RWPE2 (cell line): ENCODE results near the gene TNS3.

Experiments
- ATAC-seq: fragments of 200-7000 bp; cut with Tn5 transposase; 3 replicates; pipeline ENCODE4 v1.9.1; 2021; ENCODE audit warnings: low read depth
- DNase-seq: peaks from one replicate; pipeline ENCODE4 v3.0.0-alpha.2; 2020; ENCODE audit warnings: low spot score
- H3K27ac ChIP-seq: fragments of 450-650 bp; 2 replicates; pipeline ENCODE4 v1.5.1; 2017; ENCODE audit warnings: mild to moderate bottlenecking; ENCODE audit not compliant: poor library complexity, severe bottlenecking
- H3K27me3 ChIP-seq: fragments of 250-450 bp; sonication (Bioruptor Pico); 2 replicates; pipeline ENCODE4 v1.5.1; 2021; ENCODE audit warnings: mild to moderate bottlenecking, moderate library complexity; ENCODE audit not compliant: insufficient read depth, poor library complexity, severe bottlenecking
- H3K36me3 ChIP-seq: fragments of 250-450 bp; sonication (Bioruptor Pico); 2 replicates; pipeline ENCODE4 v1.5.1; 2020; ENCODE audit warnings: low read depth, mild to moderate bottlenecking, moderate library complexity
- H3K4me1 ChIP-seq: fragments of 250-450 bp; sonication (Bioruptor Pico); 2 replicates; pipeline ENCODE4 v1.5.1; 2021; ENCODE audit warnings: mild to moderate bottlenecking, moderate library complexity; ENCODE audit not compliant: insufficient read depth, poor library complexity, severe bottlenecking
- H3K4me3 ChIP-seq: fragments of 250-450 bp; sonication (Bioruptor Pico); 2 replicates; pipeline ENCODE4 v1.5.1; 2021; ENCODE audit warnings: mild to moderate bottlenecking, moderate library complexity; ENCODE audit not compliant: severe bottlenecking
- H3K9me3 ChIP-seq: fragments of 250-450 bp; sonication (Bioruptor Pico); 2 replicates; pipeline ENCODE4 v1.5.1; 2021; ENCODE audit warnings: mild to moderate bottlenecking, moderate library complexity; ENCODE audit not compliant: severe bottlenecking
- TF ChIP-seq, protein P1 (sequence below): fragments of 450-650 bp; IDR thresholded peaks from one replicate; pipeline ENCODE4 v1.5.1; 2017; ENCODE audit warnings: mild to moderate bottlenecking, moderate library complexity; ENCODE audit not compliant: poor library complexity, severe bottlenecking

TNS3 gene

GRCh38 chr7:47303014-47303694, 278.8 kb downstream of the TNS3 start:
- Histone ChIP-seq H3K4me3 (no peak overlapping the region), H3K36me3 (peaks cover 26% of the 10 kb centered on the region; the same call in 1 of the 2 replicates), H3K27ac (no peak overlapping the region), H3K4me1 (no peaks in the 10 kb centered on the region), H3K27me3 (no peaks in the 10 kb centered on the region), H3K9me3 (no peaks in the 10 kb centered on the region)
- TF ChIP-seq, protein P1, sequence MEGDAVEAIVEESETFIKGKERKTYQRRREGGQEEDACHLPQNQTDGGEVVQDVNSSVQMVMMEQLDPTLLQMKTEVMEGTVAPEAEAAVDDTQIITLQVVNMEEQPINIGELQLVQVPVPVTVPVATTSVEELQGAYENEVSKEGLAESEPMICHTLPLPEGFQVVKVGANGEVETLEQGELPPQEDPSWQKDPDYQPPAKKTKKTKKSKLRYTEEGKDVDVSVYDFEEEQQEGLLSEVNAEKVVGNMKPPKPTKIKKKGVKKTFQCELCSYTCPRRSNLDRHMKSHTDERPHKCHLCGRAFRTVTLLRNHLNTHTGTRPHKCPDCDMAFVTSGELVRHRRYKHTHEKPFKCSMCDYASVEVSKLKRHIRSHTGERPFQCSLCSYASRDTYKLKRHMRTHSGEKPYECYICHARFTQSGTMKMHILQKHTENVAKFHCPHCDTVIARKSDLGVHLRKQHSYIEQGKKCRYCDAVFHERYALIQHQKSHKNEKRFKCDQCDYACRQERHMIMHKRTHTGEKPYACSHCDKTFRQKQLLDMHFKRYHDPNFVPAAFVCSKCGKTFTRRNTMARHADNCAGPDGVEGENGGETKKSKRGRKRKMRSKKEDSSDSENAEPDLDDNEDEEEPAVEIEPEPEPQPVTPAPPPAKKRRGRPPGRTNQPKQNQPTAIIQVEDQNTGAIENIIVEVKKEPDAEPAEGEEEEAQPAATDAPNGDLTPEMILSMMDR = no peak
- no peak for ATAC-seq
- DNase-seq = no peak

DNA sequence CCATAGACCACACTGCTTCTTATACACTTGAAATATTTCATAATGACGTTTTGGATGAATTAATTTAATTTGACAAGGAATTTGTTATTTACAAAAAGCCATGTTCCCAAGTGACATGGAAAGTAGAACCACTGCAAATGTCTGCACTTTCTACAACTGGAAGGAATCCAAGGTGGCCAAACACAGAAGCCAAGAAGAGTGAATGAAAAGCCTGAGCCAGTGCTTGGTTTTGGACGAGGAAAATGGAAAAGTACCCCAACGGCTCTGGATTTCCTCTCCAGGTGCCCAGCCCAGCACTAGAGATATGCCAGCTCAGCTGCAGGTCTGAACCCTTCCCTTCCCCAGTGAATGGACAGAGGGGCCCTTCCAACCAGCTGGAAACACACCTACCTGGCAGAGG, 279.4 kb downstream of the TNS3 start:
- no peaks in the 10 kb centered on the region for H3K27me3 ChIP-seq
- no peak for ATAC-seq
- no peak overlapping the region for H3K27ac ChIP-seq
- H3K9me3 ChIP-seq = no peaks in the 10 kb centered on the region
- DNase-seq = no peak
- H3K4me3 ChIP-seq = no peak overlapping the region
- H3K36me3 ChIP-seq = peaks cover 27% of the 10 kb centered on the region
- TF ChIP-seq, protein P1 = no peak
- no peaks in the 10 kb centered on the region for H3K4me1 ChIP-seq

DNA sequence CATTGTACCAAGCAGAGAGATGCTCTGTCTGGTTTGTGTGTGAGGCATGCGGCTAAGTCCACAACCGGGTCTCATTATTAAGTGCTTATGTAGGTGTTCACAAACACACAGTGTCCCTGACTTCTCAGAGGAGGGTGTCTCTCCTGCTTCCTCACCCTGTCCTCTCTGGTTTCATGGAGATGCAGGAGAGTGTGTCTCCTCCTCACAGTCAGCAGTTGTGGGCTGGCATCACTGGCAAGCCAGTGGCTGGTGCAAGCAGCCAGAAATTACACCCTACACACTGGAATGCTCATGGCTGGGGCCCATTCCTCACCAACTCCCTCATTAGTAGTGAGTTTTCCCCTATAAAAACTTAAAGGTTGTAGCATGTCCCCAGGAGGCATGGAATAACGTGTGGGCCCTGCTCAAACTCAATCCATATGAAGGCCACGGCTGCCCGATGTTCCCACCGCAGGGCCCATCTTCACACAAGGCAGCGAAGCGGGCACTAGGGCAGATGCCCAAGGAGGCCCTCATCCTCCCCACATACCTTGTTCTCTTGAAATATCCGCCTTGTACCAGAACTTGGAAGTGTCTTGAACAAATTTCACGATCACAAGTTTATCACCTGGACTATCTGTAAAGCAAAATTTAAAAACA, 280.1 kb downstream of the TNS3 start:
- H3K4me1 ChIP-seq = no peaks in the 10 kb centered on the region
- ATAC-seq = no peak
- H3K4me3 ChIP-seq = no peak overlapping the region
- no peak for DNase-seq
- TF ChIP-seq, protein P1 = no peak
- no peaks in the 10 kb centered on the region for H3K9me3 ChIP-seq
- no peak overlapping the region for H3K27ac ChIP-seq
- peaks cover 34% of the 10 kb centered on the region for H3K36me3 ChIP-seq
- no peaks in the 10 kb centered on the region for H3K27me3 ChIP-seq

- DNase-seq = no peak
Observed at GRCh38 chr7:47301105-47301477, 280.8 kb downstream of the TNS3 start.

More at GRCh38 chr7:47301105-47301477, 280.8 kb downstream of the TNS3 start:
- Histone ChIP-seq H3K9me3 (no peaks in the 10 kb centered on the region), H3K36me3 (peaks cover 41% of the 10 kb centered on the region), H3K27ac (no peak overlapping the region), H3K4me3 (no peak overlapping the region), H3K4me1 (no peaks in the 10 kb centered on the region), H3K27me3 (no peaks in the 10 kb centered on the region)
- TF ChIP-seq, protein P1 = no peak
- ATAC-seq = no peak
